AG09309 (cell line): ENCODE data around the gene ENTREP1.

Experiments
- DNase-seq: peaks from one replicate; pipeline ENCODE4 v3.0.0-alpha.2; 2010; ENCODE audit warnings: low read depth
- H3K4me3 ChIP-seq: 2 replicates; pipeline ENCODE4 v1.5.1; 2011; ENCODE audit warnings: mild to moderate bottlenecking, low read depth, low read length, moderate library complexity; ENCODE audit not compliant: control insufficient read depth
- CTCF ChIP-seq: IDR thresholded peaks from 2 replicates; pipeline ENCODE4 v1.5.1; 2011; ENCODE audit warnings: mild to moderate bottlenecking, low read depth, low read length, inconsistent platforms; ENCODE audit not compliant: insufficient read depth, control insufficient read depth; ENCODE audit errors: missing control alignments

The ENTREP1 gene

GRCh38 chr9:69324549-69325401 lies at the start of gene ENTREP1:
Gene ENTREP1 (plus strand): TSS chr9:69325215. CDS start chr9:69325310, 95 bp downstream.
- no peak for DNase-seq
- peak within 1 kb of the TSS; percentile 13 for H3K4me3 ChIP-seq
- TF ChIP-seq CTCF: no peak

GRCh38 chr9:69276775-69277174 lies 48.2 kb upstream of the ENTREP1 start:
- DNase-seq: no peak
- TF ChIP-seq CTCF: no peak
- H3K4me3 ChIP-seq: no peak overlapping the region

- TF ChIP-seq CTCF: no peak
- H3K4me3 ChIP-seq: no peak overlapping the region
- DNase-seq: no peak
Measured at GRCh38 chr9:69279084-69279731, 45.8 kb upstream of the ENTREP1 start.

- TF ChIP-seq CTCF: no peak
- H3K4me3 ChIP-seq: no peak overlapping the region
- no peak for DNase-seq
Measured at GRCh38 chr9:69279733-69280132, 45.3 kb upstream of the ENTREP1 start.

GRCh38 chr9:69283003-69283402 lies 42.0 kb upstream of the ENTREP1 start:
- no peak for TF ChIP-seq CTCF
- no peak overlapping the region for H3K4me3 ChIP-seq
- DNase-seq: no peak

- DNase-seq: no peak
- TF ChIP-seq CTCF: no peak
- H3K4me3 ChIP-seq: no peak overlapping the region
Measured at GRCh38 chr9:69292078-69292477, 32.9 kb upstream of the ENTREP1 start.
